ENCODE measurements around the gene KRT76.

Gene KRT76

DNA sequence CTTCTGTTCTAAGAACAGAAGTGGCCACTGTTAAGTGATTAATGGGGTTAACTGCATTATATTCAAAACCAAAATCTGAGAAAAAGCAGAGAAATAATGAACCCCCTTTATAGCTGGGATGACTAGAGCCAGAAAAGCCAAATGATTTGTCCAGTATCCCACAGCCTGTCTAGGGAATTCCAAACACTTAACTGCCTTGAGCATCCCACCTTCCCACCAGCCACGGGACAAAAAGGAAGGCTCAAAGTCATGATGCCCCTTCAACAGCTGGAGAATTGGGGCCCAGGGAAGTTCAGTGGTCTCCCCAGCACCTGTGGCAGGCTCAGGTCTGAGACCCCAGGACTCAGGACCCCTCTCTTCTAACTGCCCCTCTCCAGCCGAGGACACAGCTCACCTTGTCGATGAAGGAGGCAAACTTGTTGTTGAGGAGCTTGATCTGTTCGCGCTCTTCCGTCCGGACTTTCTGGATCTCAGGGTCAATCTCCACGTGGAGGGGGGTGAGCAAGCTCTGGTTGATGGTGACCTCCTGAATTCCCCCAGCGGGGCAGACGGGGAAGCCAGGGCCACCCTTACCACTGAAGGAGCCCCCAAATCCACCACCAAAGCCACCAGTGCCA lies 36.2 kb upstream of the KRT76 start:
- no peak for DNase-seq

DNA sequence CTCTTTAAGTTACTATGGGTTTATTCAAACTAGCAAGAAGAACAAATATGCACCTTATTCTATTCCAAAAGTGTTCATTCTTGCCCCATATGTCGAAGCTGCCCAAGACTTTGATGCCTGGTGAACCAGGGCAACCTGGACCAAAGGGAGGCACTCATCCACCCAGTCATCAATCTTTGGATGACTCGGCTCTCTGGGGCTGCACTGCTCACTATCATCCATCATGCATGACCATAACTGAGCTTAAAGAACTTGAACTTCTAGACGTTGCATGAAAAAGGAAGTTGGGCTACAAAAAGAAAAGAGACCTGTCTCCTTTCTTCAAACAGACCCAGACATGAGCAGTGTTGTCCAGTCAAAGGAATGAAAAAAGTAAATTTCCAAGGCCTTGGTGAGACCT lies 35.6 kb upstream of the KRT76 start:
- DNase-seq, result no peak

DNA sequence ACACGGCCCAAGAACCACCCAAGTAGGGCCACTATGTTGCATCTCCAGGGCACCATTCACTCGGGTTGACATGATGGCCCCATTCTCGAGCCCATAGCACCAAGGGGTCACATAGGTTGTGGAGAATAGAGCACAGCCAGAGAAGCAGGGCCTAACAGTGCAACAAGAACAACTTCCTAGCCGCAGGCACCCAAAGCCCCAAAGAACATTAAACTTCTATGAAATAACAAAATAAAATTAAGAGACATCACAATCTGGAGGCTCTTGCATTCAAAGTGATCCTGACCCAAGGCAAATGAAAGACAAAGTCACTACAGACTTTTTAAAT lies 34.9 kb upstream of the KRT76 start:
- no peak for DNase-seq

DNA sequence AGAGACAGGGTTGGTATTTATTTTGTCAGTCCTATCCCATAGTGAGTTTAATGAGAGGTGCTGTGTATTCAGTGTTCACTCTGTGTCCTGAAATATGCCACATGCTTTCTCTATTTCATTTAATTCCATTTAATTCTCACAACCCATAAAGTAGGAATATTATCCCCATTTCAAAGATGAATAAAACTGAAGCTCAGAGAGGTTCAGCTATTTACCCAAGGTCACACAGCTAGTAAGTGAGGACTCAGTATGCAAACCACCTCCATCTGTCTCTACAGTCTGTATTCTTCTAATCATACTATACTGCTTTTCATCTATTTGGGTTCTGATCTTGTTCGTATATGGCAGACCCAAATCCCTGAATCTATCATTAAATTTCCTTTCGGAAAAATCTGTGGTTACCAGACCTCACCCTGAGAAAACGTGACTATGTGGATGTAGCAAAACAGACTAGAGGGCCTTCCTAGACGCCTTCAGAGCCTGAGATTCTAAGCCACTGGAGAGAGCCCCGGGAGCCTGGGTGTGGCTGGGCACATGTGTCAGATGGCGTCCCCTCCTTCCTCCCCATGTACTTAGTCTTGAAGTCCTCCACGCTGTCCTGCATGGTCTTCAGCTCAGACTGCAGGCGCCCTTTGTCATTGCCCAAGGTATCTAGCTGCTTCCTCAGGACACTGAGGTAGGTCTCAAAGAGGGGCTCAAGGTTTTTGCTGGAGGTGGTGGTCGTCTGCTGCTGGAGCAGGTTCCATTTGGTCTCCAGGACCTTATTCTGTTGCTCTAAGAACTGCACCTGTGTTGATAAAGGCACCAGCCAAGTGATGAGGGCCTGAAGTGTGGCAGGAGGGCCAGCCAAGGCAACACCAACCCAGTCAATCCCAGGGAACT lies 34.3 kb upstream of the KRT76 start:
- no peak for DNase-seq

DNA sequence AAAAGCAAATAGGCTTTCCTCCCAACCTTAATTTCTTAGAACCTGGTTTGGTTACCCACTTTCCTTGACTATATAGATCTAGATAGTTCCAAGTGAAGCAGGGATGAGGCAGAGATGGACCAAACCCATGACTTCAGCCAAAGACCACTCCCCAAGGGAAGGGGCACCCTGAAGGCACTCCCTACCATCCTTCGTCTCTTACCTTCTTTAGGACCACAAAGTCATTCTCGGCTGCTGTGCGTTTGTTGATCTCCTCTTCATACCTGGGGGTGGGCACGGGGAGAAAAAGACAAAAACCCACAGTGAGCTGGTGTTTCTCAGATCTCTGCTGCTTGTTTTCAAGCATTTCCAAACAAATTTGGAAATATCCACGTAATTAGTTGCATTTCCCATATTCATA lies 33.4 kb upstream of the KRT76 start:
- DNase-seq, result no peak

DNA sequence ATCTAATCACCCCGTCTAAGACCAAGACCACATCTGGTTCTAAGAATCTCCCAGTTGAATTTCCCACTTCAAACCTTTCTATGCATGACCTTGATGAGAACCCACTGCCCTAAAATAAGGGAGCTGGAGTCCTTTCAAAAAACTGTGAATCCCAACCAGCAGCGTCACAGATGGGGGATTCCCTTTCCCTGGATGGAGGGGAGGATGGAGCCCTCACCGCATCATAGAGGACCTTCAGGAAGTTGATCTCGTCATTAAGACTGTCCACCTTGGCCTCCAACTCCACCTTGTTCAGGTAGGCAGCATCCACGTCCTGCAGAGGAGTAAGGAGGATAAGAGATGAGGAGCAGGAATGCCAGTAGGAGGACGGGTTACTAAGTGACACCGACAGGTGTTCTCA lies 32.0 kb upstream of the KRT76 start:
- no peak for DNase-seq

DNA sequence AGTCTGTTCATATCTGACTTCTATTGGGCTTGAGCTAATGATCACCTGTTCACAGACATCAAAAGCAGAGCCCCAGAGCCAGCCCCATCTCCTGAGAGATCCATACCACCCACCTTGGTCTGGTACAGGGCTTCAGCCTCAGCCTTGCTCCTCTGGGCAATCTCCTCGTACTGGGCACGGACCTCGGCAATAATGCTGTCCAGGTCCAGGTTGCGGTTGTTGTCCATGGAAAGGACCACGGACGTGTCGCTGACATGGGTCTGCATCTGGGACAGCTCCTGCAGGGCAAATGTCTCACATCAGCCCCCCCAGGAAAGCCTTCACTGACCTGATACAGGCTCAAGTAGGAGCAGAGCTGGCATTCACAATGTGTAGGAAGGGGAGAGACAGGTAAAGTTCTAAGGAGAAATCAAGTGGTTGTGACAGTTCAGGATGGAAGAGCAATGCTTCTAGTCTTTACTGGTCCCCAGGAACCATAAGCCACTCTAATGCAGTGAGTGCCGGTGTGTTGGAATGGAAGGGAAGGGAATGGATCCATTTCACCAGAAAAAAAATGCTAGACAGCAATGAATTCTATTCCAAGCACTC lies 31.5 kb upstream of the KRT76 start:
- no peak for DNase-seq

DNA sequence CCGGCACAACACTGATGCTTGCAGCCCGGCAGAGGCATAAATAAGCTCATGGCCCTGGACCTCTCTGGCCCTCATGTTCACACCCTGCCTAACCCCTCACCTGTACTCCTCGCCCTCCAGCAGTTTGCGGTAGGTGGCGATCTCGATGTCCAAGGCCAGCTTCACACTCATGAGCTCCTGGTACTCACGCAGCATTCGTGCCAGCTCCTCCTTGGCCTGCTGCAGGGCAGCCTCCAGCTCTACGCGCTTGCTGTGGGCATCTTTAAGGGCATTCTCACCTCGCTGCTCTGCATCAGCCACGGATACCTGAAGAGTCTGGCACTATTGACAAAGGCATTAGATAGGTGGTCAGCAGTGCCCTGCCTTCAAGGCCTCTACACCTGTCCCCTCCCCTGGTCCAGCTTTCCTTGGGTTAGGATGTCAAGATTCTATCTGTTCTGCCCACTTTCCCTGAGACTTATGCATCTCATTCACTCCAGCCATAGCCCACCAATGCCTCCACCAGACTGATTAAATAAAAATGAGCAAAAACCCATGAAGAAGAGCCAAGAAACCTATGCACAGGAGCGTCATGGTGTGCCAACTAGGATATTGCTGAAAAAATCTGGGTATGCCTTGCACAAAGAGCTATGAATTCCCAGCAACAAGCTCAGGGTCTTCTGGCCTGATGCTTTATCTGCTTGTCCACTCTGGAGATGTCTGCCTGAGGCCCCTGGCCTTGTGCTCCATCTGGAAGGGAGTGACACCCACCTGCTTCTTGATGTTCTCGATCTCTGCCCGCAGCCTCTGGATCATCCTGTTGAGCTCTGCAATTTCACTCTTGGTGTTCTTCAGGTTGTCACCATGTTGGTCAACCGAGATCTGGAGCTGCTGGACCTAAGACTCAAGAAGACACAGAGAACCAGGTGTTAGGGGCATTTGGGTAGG lies 30.7 kb upstream of the KRT76 start:
- DNase-seq, result no peak

DNA sequence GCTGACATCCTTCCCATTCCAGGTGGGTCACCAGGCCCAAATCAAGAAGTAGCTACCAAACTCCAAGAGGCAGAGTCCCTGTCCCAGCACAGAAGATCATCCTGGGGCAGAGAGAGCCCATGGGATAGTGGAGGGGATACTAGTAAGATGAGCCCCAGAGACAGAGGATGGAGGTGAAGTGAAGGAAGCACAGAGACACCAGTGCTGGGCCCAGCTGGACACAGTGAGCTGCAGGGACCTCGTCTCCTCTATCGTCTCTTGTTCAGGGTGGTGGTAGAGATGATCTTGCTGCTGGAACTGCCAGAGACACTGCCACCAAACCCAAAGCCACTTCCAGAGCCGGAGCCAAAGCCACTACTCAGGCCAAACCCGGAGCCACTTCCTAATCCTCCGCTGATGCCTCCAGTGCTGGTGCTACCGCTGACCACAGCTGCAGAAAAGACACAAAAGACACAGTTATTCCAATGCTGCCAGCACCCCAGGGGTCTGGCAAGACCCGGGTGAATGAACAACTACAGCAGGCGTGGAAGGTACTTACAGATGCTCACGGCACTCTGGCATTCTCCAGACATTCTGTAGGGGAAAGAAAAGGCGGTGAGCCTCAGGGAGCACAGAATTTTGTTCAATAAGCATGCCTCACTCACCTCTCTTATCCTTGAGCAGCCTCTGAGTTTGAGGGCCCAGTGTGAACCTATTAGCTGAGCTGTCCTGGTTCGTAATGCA lies 29.8 kb upstream of the KRT76 start:
- DNase-seq, result no peak

DNA sequence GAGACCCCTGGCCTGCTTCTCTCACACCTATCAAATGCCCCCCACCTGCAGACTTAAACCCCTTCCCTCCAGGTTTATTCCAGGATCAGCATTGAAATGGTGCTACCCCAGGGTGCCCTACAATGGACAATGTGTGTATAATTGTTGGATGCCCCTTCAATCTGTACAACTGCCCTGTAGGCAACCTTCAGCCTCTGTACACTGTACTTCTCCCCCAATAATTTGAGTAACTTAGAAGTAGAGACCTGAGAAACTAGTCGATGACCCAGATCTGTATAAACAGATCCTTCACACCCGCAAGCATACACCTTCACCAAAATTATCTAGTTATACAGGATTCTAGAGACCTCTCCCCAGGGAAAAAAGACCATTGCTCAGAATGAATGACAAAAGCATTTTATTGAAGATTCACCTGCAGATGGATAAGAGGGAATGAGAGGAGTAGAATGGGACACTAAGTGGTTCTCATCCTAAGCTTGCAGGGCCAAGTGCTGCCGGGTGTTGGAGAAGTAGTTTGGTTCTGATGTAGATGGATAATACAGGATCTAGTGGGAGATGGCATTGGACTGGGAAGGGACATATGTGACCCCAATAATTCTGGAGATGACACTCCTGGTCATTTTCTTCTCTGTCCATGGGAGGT lies 29.1 kb upstream of the KRT76 start:
- no peak for DNase-seq

DNA sequence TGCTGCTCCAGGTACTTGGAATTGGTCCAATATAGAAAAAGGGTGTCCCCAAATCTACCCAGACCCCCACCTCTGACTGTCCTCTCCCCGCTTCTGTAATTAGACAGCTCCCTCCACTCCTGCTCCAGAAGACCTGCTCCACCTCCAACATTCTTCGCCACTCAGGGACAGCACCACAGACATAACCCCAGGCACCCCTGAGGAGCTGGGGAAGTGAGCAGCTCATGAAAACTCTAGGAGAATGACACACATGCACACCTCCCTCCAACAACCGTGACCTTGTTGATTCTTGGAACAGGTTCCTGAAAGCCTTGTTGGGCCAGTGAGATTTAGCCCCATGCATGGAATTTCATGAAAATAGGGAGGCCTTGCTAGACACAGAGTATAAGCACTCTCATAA lies 28.6 kb upstream of the KRT76 start:
- no peak for DNase-seq

DNA sequence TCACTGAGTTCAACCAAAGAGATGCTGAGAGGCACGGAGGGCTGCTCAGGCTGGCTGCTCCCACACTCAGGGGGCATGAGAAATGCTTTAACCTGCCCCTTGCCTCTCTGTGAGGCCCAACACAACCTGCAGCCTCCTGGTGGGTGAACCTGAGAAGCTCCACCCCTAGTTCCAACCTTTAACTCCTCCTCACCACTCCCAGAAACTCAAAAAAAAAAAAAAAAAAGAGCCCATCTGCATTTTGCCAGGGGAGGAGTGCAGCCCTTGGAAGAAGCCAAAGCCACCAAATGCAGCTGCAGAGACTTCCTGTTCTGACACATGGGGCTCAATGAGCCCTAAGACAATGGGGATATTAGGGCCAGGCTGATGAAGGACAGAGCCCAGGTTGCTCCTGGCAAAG lies 27.9 kb upstream of the KRT76 start:
- DNase-seq, result no peak

DNA sequence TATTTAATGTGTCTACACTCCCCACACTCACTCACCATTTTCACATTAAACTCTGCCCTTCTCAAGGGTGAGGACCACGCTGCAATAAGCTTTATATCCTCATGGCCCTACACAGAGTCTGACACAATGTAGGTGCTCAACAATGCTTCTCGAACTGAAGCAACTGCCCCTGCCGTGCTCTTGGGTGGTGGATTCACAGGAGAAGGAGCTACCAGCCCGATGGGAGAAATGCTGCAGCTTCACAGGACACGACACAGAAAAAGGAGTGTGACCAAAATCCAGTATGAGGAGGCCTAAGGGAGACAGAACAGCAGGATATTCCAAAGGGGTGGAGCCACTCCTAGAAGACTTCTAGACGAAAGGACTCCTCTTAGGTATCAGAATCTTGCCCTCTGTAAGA lies 25.3 kb upstream of the KRT76 start:
- no peak for DNase-seq

DNA sequence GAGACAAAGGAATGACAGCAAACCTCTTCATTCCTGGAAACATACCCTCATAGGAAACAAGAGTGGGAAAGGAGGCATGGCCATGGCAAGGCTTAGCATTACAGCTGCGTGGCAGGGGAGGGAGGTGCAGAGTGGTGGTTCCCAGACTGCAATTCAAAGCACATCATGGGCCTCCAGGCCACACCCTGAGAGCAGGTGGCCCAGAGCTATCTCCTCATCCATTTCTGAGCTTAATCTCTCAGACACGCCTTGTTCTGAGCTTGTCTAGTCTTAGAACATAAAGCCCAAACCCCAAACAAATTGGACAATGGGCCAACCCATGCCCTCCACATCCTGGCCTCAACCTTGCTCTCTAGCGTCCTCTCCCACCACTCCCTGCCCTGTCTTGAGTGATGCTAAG lies 24.6 kb upstream of the KRT76 start:
- DNase-seq, result no peak

DNA sequence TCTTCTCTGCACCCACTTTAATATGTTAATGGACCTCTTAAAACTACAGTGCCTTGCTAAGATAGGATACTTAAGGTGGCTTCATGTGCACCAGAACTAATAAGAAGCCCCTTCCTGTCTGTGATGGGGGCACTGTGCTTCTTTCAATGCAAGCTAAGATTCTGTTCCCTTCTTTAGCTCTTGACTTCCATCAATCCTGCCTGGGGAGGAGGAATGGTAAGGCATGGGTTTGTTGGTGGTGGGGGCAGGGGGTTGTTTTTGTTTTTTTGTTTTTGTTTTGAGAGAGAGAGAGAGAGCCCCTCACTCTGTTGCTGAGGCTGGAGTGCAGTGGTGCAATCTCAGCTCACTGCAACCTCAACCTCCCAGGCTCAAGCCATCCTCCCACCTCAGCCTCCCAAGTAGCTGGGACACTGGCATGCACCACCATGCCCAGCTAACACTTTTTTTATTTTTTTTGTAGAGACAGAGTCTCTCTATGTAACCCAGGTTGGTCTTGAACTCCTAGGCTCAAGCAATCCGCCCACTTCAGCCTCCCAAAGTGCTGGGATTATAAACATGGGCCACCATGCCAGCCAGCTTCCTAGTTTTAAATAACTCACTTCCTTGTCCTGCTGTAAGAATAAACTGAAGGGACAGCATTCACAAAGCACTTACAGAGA lies 23.2 kb upstream of the KRT76 start:
- no peak for DNase-seq

DNA sequence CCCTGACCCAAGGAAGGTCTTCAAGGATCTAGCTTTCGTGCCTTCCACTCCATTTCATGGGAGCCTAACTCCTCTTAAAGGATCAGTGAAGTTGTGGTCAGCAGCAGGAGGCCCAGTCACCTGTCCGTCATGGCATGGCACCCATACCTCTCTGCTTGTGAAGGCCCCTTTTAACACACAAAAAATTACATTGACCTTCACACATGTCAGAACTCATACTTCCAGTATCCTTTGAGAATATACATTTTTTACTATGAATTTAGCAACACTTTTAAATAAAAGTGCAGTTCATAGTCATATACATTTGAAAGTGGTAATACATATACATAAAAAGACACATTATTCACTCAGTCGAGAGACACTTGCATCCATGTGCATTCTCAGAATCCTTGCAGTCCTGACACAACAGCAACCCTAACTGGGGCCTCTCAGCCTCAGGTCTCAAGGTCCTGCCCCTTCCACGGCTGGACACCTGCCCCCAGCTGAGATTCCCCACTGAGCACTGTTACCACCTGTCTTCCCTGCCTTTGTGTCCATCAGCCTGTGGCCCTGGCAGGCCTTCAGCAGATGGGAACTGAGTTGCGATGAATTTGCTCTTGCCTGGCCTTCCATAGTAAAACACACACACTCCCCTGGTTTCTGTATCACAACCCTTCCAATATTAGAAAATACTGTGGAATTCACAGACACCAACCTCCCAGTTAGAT lies 22.5 kb upstream of the KRT76 start:
- no peak for DNase-seq

DNA sequence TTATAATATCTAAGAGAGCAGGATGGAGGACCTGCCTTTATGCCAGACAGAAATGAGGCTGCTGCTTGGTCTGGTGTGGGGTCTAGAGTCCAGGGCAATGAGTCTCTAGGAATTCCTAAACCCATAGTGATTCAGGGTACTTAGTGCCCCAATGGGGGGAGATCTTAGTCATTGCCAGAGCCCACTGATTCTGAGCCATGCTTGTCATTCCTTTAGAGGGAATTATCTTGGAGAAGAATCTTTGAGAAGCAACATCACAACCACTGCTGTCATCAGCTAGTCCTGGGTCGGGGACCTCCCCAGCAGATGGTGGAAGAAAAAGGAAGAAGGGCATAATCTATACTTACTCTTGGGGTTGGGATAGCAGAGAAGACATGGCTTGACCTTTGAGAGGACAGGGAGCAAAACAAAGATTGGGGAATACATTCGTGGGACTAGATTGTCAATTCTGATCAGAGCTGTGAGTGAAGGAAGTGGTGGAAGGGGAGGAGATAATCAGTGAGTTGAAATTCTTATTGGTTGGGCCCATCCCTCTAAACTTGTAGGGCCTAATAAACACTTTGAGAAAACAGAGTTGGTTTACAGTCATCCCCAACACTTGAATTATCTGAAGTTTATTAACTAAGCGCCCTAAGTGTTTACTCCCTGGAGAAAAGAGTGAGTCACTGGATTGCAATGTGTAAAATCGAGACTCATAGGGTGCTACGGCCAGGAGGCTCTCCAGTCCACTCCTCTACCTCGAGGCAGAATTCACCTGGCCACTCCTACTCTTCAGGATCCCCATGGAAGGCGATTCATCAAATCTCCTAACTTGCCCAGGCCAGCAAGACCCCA lies 21.7 kb upstream of the KRT76 start:
- no peak for DNase-seq

DNA sequence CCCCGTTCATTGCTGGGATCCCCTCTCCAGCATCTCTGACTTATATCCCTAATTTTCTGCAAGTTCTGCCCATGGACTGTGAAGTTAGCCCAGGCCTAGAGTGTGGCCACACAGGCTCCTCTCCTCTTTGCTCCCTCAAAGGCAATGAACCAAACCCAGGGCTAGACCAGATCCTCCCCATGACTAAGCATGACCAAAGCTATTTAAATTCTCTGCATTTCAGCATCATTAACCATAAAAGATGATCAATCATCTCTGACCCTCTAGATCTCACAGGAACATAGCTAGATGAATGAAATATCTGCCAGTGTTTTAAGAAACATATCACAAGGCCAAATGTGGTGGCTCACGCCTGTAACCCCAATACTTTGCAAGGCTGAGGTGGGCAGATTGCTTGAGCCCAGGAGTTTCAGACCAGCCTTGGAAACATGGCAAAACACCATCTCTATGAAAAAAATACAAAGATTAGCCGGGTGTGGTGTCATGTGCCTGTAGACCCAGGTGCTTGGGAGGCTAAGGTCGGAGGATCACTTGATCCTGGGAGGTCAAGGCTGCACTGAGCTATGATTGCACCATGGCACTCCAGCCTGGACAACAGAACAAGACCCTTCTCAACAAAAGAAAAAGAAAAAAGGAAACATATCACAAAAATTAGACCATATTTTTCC lies 21.0 kb upstream of the KRT76 start:
- no peak for DNase-seq

DNA sequence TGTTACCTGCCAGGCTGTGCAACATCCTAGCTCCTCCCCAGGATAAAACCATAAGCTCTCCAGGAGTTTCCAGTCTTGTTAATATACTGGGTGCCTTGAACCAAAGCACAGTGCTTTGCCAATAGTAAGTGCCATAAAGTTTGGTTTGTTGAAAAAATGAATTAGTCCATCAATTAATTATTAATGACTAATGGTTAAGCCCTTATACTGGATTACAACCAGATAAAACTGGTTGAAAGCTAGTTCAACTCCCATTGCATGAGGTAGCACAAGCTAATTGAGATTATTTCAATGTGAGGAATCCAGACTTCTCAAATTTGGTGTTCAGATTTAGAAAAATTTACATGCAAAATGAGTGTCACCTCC lies 20.4 kb upstream of the KRT76 start:
- no peak for DNase-seq

All from stimulated activated CD4-positive, alpha-beta T cell treated with anti-CD3 and anti-CD28 coated beads, Interleukin-4, amount 100 ng/mL, for 1 hour (primary cell).